Measurements from ENCODE around the gene SRSF10.

Gene SRSF10

DNA sequence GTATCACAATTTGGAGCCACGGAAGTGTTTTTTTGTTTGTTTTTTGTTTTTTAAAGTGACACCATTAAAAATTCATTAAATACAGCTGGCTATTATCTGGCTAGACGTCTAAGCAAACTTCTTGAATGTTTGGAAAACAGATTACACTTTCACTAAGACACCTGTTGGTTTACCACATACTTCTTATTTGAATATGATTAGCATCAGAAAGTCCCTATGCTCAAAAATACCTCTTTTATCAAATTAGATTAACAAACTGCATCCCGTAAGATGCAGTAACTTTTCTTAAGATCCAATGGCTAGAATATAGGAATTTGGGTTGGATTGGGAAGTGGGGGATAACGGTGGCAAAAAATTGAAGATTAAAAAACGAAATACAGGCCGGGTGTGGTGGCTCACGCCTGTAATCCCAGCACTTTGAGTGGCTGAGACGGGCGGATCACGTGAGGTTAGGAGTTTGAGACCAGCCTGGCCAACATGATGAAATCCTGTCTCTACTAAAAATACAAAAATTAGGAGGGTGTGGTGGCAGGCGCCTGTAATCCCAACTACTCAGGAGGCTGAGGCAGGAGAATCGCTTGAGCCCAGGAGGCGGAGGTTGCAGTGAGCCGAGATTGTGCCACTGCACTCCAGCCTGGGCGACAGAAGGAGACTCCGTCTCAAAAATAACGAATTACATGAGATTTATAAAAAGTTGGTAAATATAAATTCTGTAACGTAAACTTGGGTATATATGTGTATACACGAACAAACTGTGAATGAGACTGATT is 21.9 kb downstream of the SRSF10 start:
- peak; percentile 61 for DNase-seq

DNA sequence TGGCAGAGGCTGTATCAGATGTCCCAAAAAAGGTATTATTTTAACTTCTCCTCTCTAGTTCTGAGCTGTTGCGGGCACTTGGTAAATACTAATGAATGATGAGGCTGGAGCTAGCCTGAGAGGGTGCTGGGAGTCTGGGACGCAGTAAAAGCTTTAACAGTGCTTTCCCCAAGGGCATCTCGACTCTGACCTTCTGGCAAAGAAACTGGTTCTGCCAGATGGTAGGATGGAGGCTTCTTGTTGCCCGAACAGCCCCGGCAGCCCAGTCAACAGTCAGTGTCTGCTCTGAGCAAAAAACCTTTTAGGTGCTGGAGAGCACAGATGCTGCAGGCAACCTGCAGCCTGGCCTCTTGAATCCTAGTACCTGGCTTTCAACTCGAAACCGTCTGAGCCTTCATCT is 23.0 kb downstream of the SRSF10 start:
- no peak for DNase-seq

DNA sequence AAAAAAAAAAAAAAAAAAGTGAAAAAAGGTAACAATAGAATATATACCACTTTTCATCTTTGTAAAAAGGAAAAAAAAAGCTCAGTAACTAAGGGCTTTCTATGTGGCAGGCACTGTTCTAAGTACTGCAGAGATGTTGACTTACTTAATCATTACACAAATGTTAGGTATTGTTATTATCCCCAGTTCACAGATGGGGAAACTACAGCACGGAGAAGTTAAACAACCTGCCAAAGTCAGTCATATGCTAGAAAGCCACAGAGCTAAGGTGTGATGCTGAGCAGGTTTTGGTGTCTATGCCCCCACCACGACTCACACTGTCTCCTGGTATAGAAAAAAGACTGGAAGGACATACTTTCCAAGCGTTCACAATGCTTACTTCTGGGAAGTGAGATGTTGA is 27.1 kb downstream of the SRSF10 start:
- no peak for DNase-seq

DNA sequence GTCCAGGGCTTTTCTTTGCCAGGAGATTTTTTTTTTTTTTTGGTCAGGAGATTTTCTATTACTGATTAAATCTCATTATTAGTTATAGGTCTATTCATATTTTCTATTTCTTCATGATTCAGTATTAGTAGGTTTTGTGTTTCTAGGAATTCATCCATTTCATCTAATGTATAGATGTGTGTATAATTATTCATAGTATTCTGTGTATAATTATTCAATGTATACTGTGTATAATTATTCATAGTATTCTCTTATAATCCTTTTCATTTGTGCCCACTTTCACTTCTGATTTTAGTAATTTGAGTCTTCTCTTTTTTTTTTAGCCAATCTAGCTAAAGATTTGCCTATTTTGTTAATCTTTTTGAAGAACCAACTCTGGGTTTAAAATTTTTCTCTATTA is 32.8 kb downstream of the SRSF10 start:
- DNase-seq, result no peak

DNA sequence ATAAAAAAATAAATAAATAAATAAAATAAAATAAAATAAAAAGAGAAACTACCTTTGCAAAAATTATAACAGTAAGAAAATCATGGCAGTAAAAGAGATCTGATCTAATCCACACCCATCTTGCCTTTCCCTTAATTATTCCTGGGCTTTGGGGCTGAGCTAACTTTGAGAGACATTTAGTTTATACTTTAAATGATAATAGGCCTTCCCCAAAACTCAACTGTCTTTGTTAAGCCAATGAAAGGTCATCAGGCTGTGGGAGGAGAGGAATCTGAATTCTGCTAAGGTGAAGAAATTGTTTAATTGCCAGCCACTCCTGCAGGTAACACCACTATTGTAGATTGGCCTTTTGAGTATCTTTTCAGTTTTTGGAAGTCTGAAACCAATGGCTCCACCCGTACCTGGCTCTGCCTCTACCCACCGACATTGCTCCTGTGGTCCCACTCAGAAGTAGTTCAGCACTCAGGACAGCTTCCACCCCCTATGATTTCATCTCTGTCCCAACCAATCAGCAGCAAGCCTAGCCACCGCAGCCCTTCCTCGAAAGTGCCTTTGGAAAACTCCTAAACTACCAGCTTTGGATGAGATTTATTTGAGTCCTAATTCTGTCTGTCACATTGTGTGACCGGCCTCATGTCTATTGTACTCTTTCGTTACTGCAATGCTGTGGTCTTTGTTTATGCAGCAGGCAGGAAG is 43.5 kb downstream of the SRSF10 start:
- no peak for DNase-seq

- no peak for DNase-seq
Observed at GRCh38 chr1:23931491-23931880, 48.6 kb downstream of the SRSF10 start.

DNA sequence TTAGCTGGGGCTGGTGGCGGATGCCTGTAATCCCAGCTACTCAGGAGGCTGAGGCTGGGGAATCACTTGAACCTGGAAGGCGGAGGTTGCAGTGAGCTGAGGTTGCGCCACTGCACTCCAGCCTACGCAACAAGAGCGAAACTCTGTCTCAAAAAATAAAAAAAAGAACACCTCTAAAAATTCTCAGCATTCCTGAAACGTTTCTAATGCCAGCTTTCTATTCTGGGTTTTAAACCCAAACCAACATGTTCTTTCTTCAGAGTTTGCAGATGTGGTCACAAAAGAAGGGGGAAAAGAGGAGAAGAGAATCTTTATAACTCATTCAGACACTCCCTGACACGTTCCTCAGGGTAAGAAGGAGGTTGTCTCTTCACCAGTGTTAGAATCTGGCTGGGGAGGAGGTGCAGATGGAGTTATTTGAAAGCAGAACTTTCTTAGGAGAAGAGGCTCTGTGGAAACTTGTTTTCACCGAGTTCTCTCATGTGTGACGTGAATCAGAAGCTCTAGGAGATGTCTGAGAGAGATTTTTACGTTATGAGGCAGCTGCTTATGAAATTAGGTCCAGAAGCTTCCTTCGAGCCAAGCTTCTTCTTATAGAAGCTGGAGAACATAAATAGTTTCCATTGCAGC is 49.2 kb downstream of the SRSF10 start:
- DNase-seq, result peak; percentile 77

DNA sequence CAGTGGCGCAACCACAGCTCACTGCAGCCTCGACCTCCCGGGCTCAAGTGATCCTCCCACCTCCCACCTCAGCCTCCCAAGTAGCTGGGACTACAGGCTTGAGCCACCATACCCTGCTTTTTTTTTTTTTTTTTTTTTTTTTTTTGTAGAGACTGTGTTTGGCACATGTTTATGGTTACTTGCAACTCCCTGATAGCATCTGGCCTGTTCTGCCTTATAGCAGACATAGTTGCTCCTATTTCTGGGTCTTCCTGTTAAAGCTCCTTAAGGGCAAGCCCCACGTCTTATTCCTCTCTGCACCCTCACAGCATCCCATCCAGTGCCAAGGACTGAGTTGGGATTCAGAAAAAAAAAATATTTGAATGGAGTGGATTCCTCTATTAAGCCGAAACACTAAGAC is 49.9 kb downstream of the SRSF10 start:
- no peak for DNase-seq

DNA sequence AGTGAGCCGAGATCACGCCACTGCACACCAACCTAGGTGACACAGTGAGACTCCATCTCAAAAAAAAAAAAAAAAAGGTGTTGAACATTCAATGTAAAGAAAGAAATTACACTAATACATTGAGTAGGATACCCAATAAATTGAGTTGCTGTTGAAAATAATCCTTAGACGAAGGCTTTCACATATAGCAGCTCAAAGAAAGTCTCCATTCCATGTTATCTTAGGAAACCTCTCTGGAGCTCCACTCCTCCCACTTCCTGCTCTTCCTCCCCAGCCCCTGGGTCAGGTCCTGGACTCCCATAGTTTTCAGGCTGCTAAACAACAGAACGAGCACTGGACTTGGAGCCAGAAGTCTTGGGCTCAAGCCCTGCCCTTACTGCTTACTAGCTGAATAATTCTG is 51.3 kb downstream of the SRSF10 start:
- no peak for DNase-seq

DNA sequence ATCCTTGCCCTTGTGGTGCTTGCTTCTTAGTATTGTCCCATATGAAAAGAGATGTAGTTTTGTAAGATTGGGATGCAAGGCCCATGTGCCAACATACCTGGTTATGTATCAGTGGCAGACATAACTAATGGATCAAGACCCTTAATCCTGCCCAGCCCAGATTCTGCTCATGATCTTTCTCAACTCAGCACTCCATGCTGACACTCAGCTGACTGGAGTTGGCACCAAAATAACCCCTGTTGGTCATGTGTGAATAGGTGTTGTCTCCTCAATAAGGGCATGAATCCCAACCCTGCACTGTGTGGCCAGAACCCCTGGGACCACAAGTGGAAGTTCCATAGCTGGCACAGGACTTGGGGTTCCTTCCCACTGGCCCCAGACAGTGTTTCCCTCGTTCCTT is 53.0 kb downstream of the SRSF10 start:
- DNase-seq, result no peak

DNA sequence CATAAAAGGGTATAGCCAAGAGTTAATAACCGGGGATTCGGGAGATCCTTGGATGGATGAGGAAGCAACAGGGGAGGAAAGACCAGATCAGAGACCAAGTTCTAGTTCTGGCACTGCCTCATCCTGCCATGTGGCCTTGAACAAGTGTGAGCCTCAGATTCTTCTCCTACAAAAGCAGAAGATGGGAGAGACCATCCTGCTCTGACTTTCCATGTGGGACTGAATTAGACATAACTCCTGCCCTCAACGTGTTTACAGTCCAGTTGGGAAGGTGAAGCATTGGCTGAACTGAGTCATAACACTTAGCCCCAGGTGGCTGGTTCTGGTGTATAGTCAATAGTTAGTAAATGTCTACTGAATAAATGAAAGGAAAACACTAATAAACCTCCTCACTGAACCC is 54.8 kb downstream of the SRSF10 start:
- DNase-seq, result no peak

DNA sequence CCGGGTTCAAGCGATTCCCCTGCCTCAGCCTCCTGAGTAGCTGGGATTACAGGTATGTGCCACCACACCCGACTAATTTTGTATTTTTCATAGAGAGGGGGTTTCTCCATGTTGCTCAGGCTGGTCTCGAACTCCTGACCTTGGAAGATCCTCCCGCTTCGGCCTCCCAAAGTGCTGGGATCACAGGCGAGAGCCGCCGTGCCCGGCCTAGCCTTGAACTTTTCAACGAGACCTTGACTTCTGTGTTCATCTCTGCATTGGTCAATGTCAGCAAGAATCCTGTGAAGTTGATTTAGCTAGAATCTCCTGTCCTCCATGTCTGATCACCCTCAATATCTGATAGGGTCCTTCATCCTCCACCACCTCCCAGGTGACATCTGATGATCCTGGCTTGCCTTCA is 55.5 kb downstream of the SRSF10 start:
- no peak for DNase-seq

- DNase-seq, result no peak
Observed at GRCh38 chr1:23923592-23924499, 56.3 kb downstream of the SRSF10 start.

GRCh38 chr1:23922321-23922943 is 57.7 kb downstream of the SRSF10 start:
- no peak for DNase-seq

DNA sequence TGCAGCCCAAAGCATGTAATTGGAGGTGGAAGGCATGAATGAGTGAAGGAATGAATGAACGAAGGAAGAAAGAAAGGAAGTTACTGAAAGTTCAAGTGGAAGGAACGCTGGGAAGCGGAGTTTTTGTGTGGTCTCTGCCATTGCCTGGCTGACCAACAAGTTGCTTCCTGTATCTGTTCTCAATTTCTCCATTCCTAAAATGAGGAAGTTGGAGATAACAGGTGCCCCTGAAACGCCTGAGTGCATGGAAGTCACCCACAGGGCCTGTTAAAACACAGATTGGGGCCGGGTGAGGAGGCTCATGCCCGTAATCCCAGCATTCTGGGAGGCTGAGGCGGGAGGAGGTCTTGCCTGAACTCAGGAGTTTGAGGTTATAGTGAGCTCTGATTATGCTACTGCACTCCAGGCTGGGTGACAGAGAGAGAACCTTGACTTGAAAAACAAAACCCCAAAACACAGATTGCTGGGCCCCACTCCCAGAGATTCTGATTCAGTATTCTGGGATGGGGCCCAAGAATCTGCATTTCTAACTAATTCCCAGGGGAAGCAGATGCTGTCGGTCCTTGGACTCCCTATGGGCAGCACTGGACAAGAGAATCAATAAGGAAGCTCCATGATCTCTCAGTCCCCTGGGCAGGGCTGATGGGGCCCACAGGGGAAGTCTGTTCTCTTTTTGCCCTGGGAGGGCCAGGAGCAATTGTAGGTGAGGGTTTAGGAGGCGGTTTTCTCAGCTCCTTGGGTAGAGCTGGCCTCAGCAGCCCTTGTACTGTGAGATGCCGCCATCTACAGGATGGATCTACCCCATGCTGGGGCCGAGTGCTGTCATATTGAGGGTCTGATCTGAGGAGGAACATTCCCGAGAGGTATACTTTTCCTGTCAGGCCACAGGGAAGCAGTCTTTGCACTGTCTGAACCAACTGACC is 63.7 kb downstream of the SRSF10 start:
- peak; percentile 75 for DNase-seq

GRCh38 chr1:23915466-23915865 is 64.7 kb downstream of the SRSF10 start:
- DNase-seq, result no peak

DNA sequence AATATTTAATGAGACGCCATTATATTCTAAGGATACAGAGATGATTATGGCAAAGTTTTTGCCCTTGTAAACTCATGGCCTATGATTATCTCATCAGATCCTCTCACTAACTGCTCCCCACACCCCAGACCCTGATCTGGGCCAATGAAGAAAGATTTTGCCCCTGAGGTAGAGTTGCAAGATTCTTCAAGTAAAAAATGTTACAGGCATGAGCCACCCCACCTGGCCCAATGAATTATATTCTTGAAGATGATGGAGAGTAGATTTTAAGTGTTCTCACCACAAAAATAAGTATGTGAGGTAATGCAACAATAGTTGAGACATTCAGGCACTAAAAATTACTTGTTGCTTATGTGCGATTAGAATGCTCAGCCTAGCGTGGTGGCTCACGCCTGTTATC is 65.2 kb downstream of the SRSF10 start:
- DNase-seq, result no peak

Measured in inflammatory macrophage treated with lipopolysaccharide for 4 hours (primary cell).